Body of pancreas (tissue), 4 donors: ENCODE results near the gene TAS2R10. TPM values are rescaled to one million over a fixed set of nuclear protein-coding genes. Genes with fewer than 3 reads are reported as not detected.

Source experiments
- ATAC-seq: fragments of 150-250 bp; one replicate; pipeline ENCODE4 v1.9.1; 2016
- DNase-seq, 4 donors: peaks; one replicate each; pipeline ENCODE4 v3.0.0-alpha.2; 2019
- H3K27ac ChIP-seq, 4 donors: fragments of 200-600 bp; sonication (generic); 1 replicate in 3 of 4; 2 replicates in 1 of 4; pipeline versions ENCODE4 v1.5.1 to v1.6.1; 2016 to 2019; ENCODE audit warnings: mild to moderate bottlenecking in 1 of 4, mixed read lengths in 1 of 4, moderate library complexity in 1 of 4
- H3K27me3 ChIP-seq, 2 donors: fragments of 200-600 bp; sonication (generic); one replicate each; pipeline ENCODE4 v1.6.0; 2016; ENCODE audit warnings: mild to moderate bottlenecking in 1 of 2
- H3K36me3 ChIP-seq, 2 donors: fragments of 200-600 bp; sonication (generic); replicated peaks in 1 of 2; 2 replicates each; pipeline ENCODE4 v1.5.1; 2016; ENCODE audit warnings: low read depth in 2 of 2; ENCODE audit not compliant: insufficient read depth in 1 of 2
- H3K4me1 ChIP-seq: fragments of 200-600 bp; sonication (generic); one replicate; pipeline ENCODE4 v1.6.0; 2016
- H3K4me3 ChIP-seq, 2 donors: fragments of 200-600 bp; sonication (generic); 1 replicate in 1 of 2; 2 replicates in 1 of 2; pipeline ENCODE4 v1.5.1; 2016 to 2019
- H3K9me3 ChIP-seq, 3 donors: fragments of 200-600 bp; sonication (generic); 1 replicate in 2 of 3; 2 replicates in 1 of 3; pipeline ENCODE4 v1.5.1; 2016
- POLR2A ChIP-seq, 3 donors: fragments of 450-650 bp; IDR thresholded peaks; one replicate each; pipeline ENCODE4 v1.6.1; 2016; ENCODE audit warnings: antibody characterized with exemption in 3 of 3, mild to moderate bottlenecking in 2 of 3
- WGBS, 2 donors: methylation state at CpG; one replicate each; pipeline ENCODE4 v1.1.5; 2017; 5-methylcytosine and 5-hydroxymethylcytosine counted together
- intact Hi-C: fragments of 100-400 bp; cut with DNase I; formaldehyde crosslinking; loops from one replicate; pipeline ENCODE4 v1.15.1; 2023
- total RNA-seq, 2 donors: library from RNA; depleted of rRNA; stranded (reverse); fragments of >200 nt; gene quantifications; one replicate each; pipeline ENCODE4 v1.1.0, GENCODE V29; 2016
- TF ChIP-seq, protein P1 (sequence below), 7 experiments: fragments of 450-650 bp in 4 of 7; fragments of 200-600 bp in 3 of 7; sonication (generic) in 3 of 7; IDR thresholded peaks; one replicate each; pipeline ENCODE4 v1.5.1; 2016 to 2019; ENCODE audit warnings: antibody characterized with exemption in 7 of 7

Gene TAS2R10
- total RNA-seq, 2 donors from 2014 or later, result 0.52 TPM; not detected in 1

- intact Hi-C loops, result no loop called here
- Histone ChIP-seq H3K9me3 (no peaks in the 10 kb centered on the region), H3K27me3 (no peaks in the 10 kb centered on the region), H3K4me3 (no peak overlapping the region), H3K27ac (no peak overlapping the region), H3K36me3 (no peaks in the 10 kb centered on the region), H3K4me1 (no peaks in the 10 kb centered on the region)
- ATAC-seq (no peak), DNase-seq (no peak)
- 67 to 71% methylated on average over 3 of the region's 3 CpGs for WGBS, 2 donors
- TF ChIP-seq, protein P1, sequence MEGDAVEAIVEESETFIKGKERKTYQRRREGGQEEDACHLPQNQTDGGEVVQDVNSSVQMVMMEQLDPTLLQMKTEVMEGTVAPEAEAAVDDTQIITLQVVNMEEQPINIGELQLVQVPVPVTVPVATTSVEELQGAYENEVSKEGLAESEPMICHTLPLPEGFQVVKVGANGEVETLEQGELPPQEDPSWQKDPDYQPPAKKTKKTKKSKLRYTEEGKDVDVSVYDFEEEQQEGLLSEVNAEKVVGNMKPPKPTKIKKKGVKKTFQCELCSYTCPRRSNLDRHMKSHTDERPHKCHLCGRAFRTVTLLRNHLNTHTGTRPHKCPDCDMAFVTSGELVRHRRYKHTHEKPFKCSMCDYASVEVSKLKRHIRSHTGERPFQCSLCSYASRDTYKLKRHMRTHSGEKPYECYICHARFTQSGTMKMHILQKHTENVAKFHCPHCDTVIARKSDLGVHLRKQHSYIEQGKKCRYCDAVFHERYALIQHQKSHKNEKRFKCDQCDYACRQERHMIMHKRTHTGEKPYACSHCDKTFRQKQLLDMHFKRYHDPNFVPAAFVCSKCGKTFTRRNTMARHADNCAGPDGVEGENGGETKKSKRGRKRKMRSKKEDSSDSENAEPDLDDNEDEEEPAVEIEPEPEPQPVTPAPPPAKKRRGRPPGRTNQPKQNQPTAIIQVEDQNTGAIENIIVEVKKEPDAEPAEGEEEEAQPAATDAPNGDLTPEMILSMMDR (IDR thresholded peaks at IDR 0.05), result no peak
- TF ChIP-seq POLR2A (IDR thresholded peaks at IDR 0.05), result no peak
Observed at GRCh38 chr12:10811883-10812536, 14.1 kb downstream of the TAS2R10 start.

DNA sequence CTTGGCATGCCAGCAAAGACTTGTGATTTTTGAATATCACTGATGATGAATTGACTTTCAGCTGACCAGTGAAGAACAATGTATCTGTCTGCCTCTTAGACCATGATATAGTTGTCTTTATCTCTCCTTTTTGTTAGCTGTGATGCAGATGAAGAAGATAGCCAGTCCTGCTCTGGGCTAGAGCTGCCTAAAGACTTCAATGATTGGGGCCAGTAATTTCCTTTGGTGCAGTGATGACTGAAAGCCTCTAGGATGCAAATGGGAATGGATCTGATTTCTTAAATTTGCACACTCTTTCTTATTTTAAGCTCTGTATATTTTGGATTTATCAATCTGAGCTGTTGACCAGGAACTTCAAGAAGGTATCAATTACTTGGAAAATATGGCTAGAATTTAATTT is 16.1 kb downstream of the TAS2R10 start, which contains the start of gene TAS2R9:
TSS of gene TAS2R9 (minus strand) at position 101 of the 400 bp plus-strand sequence. CDS start at position 8, 93 bp downstream.
- H3K27ac ChIP-seq, result no peak within 1 kb of the TSS

GRCh38 chr12:10807186-10807585 is 19.0 kb downstream of the TAS2R10 start, which contains the start of gene TAS2R8:
TAS2R8 (minus strand) TSS chr12:10807286; CDS start chr12:10806980, 306 bp downstream.
- H3K9me3 ChIP-seq, result no peaks in the 10 kb centered on the region
- WGBS, 2 donors, result 46% methylated on average over 1 of the region's 1 CpG
- no peak for ATAC-seq
- intact Hi-C loops, result no loop called here
- no peaks in the 10 kb centered on the region for H3K27me3 ChIP-seq
- TF ChIP-seq POLR2A (IDR thresholded peaks at IDR 0.05), result no peak
- TF ChIP-seq, protein P1 (IDR thresholded peaks at IDR 0.05), result no peak
- no peaks in the 10 kb centered on the region for H3K36me3 ChIP-seq
- no peaks in the 10 kb centered on the region for H3K4me1 ChIP-seq
- no peak within 1 kb of the TSS for H3K4me3 ChIP-seq
- H3K27ac ChIP-seq, result no peak within 1 kb of the TSS
- DNase-seq, result no peak

More for the DNA sequence above, 16.1 kb downstream of the TAS2R10 start, which contains the start of gene TAS2R9:
- Histone ChIP-seq H3K9me3 (no peaks in the 10 kb centered on the region), H3K36me3 (no peaks in the 10 kb centered on the region), H3K4me3 (no peak within 1 kb of the TSS), H3K27me3 (no peaks in the 10 kb centered on the region), H3K4me1 (no peaks in the 10 kb centered on the region)
- DNase-seq, result no peak
- no peak for ATAC-seq
- intact Hi-C loops, result no loop called here
- no peak for TF ChIP-seq POLR2A (IDR thresholded peaks at IDR 0.05)
- TF ChIP-seq, protein P1 (IDR thresholded peaks at IDR 0.05), result no peak

- no peak within 1 kb of the TSS for H3K4me3 ChIP-seq
- H3K27ac ChIP-seq, result no peak within 1 kb of the TSS
- no peaks in the 10 kb centered on the region for H3K27me3 ChIP-seq
- no peaks in the 10 kb centered on the region for H3K9me3 ChIP-seq
- no peak for ATAC-seq
- no peak for TF ChIP-seq POLR2A (IDR thresholded peaks at IDR 0.05)
- TF ChIP-seq, protein P1 (IDR thresholded peaks at IDR 0.05), result no peak
- no peak for DNase-seq
- 45 to 50% methylated on average over 4 of the region's 4 CpGs for WGBS, 2 donors
- H3K36me3 ChIP-seq, result no peaks in the 10 kb centered on the region
- intact Hi-C loops, result no loop called here
- H3K4me1 ChIP-seq, result no peaks in the 10 kb centered on the region
Observed at GRCh38 chr12:10802587-10802986, 23.6 kb downstream of the TAS2R10 start, which contains the start of gene TAS2R7. TAS2R7 (minus strand) TSS chr12:10802627; CDS start chr12:10802570, 57 bp downstream.

- no peak for TF ChIP-seq POLR2A (IDR thresholded peaks at IDR 0.05)
- TF ChIP-seq, protein P1 (IDR thresholded peaks at IDR 0.05), result no peak
- no peak for ATAC-seq
- intact Hi-C loops, result no loop called here
Observed at GRCh38 chr12:10801741-10802140, 24.4 kb downstream of the TAS2R10 start.

More at GRCh38 chr12:10801741-10802140, 24.4 kb downstream of the TAS2R10 start:
- H3K27ac ChIP-seq, result no peak overlapping the region
- WGBS, 2 donors, result 32 to 34% methylated on average over 5 of the region's 5 CpGs
- H3K27me3 ChIP-seq, result no peaks in the 10 kb centered on the region
- no peak for DNase-seq
- H3K36me3 ChIP-seq, result no peaks in the 10 kb centered on the region
- no peak overlapping the region for H3K4me3 ChIP-seq
- no peaks in the 10 kb centered on the region for H3K4me1 ChIP-seq
- no peaks in the 10 kb centered on the region for H3K9me3 ChIP-seq
